GM12891 (cell line): ENCODE measurements around the gene SPIRE1.
"Not testable (repeated sequence)": the region's sequence is repeated elsewhere in the genome, so short reads cannot be mapped to it uniquely, and the experiment has no call there.

ENCODE experiments used
- DNase-seq: peaks from one replicate; pipeline ENCODE4 v3.0.0; 2011; ENCODE audit warnings: low spot score; ENCODE audit not compliant: insufficient read length
- FAIRE-seq: peaks from 2 replicates; lab custom pipeline; 2011; peaks lifted over from hg19 to GRCh38; lab: Jason Lieb, UNC
- PAX5 ChIP-seq: IDR thresholded peaks from 2 replicates; pipeline ENCODE4 v1.6.1; 2011; ENCODE audit warnings: low read length, moderate library complexity, mild to moderate bottlenecking; ENCODE audit not compliant: insufficient read depth, severe bottlenecking
- POLR2A ChIP-seq: IDR thresholded peaks from 2 replicates; pipeline ENCODE4 v1.6.1; 2011; ENCODE audit warnings: low read depth, low read length, control low read depth
- POLR2AphosphoS5 ChIP-seq: IDR thresholded peaks from 2 replicates; pipeline ENCODE4 v1.6.1; 2011; ENCODE audit warnings: low read depth, low read length, control low read depth
- POU2F2 ChIP-seq: IDR thresholded peaks from 2 replicates; pipeline ENCODE4 v1.6.1; 2011; ENCODE audit warnings: low read depth, mild to moderate bottlenecking, control low read depth, low read length, moderate library complexity
- SPI1 ChIP-seq: IDR thresholded peaks from 2 replicates; pipeline ENCODE4 v1.6.1; 2011; ENCODE audit warnings: low read depth, low read length, control low read depth
- TAF1 ChIP-seq: IDR thresholded peaks from 2 replicates; pipeline ENCODE4 v1.6.1; 2011; ENCODE audit warnings: low read depth, low read length, control low read depth

Gene SPIRE1

GRCh38 chr18:12507007-12507406, 150.9 kb downstream of the SPIRE1 start:
- FAIRE-seq: no peak
- TF ChIP-seq POLR2A (no peak), PAX5 (no peak), POU2F2 (no peak), POLR2AphosphoS5 (no peak), SPI1 (no peak), TAF1 (no peak)
- DNase-seq: no peak

GRCh38 chr18:12500986-12501385, 156.9 kb downstream of the SPIRE1 start:
- TF ChIP-seq POLR2A (no peak), SPI1 (no peak), POU2F2 (no peak), POLR2AphosphoS5 (no peak), PAX5 (no peak), TAF1 (no peak)
- FAIRE-seq: no peak
- no peak for DNase-seq

GRCh38 chr18:12497839-12498238, 160.1 kb downstream of the SPIRE1 start:
- no peak for FAIRE-seq
- TF ChIP-seq PAX5: no peak
- TF ChIP-seq POLR2A: no peak
- TF ChIP-seq POLR2AphosphoS5: no peak
- TF ChIP-seq TAF1: no peak
- no peak for TF ChIP-seq POU2F2
- no peak for DNase-seq

- no peak for FAIRE-seq
These were observed 160.6 kb downstream of the SPIRE1 start for GRCh38 chr18:12497296-12497695.

GRCh38 chr18:12492907-12493306, 165.0 kb downstream of the SPIRE1 start:
- DNase-seq: no peak
- no peak for FAIRE-seq
- TF ChIP-seq TAF1 (no peak), POLR2AphosphoS5 (no peak), POU2F2 (no peak), PAX5 (no peak), POLR2A (no peak), SPI1 (no peak)

More at GRCh38 chr18:12497296-12497695, 160.6 kb downstream of the SPIRE1 start:
- no peak for TF ChIP-seq POLR2A
- no peak for TF ChIP-seq TAF1
- TF ChIP-seq SPI1: no peak
- no peak for TF ChIP-seq PAX5
- no peak for TF ChIP-seq POU2F2
- TF ChIP-seq POLR2AphosphoS5: no peak
- no peak for DNase-seq

- TF ChIP-seq POU2F2 (no peak), TAF1 (no peak), SPI1 (no peak), PAX5 (no peak), POLR2A (no peak), POLR2AphosphoS5 (no peak)
- no peak for DNase-seq
- FAIRE-seq: no peak
These were observed 166.1 kb downstream of the SPIRE1 start for GRCh38 chr18:12491611-12492435.

GRCh38 chr18:12485479-12486105, 172.3 kb downstream of the SPIRE1 start:
- DNase-seq (no peak), FAIRE-seq (no peak)
- TF ChIP-seq TAF1: no peak
- TF ChIP-seq PAX5: no peak
- TF ChIP-seq POLR2A: no peak
- TF ChIP-seq POU2F2: no peak
- TF ChIP-seq SPI1: no peak
- TF ChIP-seq POLR2AphosphoS5: no peak

GRCh38 chr18:12481915-12482314, 176.0 kb downstream of the SPIRE1 start:
- not testable (repeated sequence) for FAIRE-seq, DNase-seq

GRCh38 chr18:12479982-12480381, 177.9 kb downstream of the SPIRE1 start:
- TF ChIP-seq TAF1: no peak
- TF ChIP-seq POLR2A: no peak
- no peak for TF ChIP-seq POU2F2
- TF ChIP-seq PAX5: no peak
- TF ChIP-seq SPI1: no peak
- no peak for TF ChIP-seq POLR2AphosphoS5
- DNase-seq (no peak), FAIRE-seq (no peak)

GRCh38 chr18:12479536-12479935, 178.4 kb downstream of the SPIRE1 start:
- FAIRE-seq: no peak
- DNase-seq: no peak
- TF ChIP-seq POU2F2: no peak
- TF ChIP-seq POLR2A: no peak
- no peak for TF ChIP-seq PAX5
- TF ChIP-seq TAF1: no peak
- TF ChIP-seq SPI1: no peak
- no peak for TF ChIP-seq POLR2AphosphoS5
